Activated CD8-positive, alpha-beta T cell treated with anti-CD3 and anti-CD28 coated beads for 36 hours (primary cell): ENCODE results near the gene CDC42BPB. TPM values are rescaled to one million over a fixed set of nuclear protein-coding genes. Genes with fewer than 3 reads are reported as not detected.
A peak's percentile ranks its signal among the peaks of the same experiment; 100 is the strongest.

ENCODE experiments used
- ATAC-seq: fragments of 200-7000 bp; cut with Tn5 transposase; one replicate; pipeline ENCODE4 v1.10.0; 2021; ENCODE audit warnings: mild to moderate bottlenecking, moderate library complexity
- CTCF ChIA-PET: fragments of 350-600 bp; sonication (Branson Sonifier 250); formaldehyde crosslinking; loops from one replicate; lab custom pipeline; 2021; ENCODE audit warnings: antibody characterized with exemption; lab: Charles Lee
- POLR2A ChIA-PET: fragments of 350-600 bp; sonication (Branson Sonifier 250); formaldehyde crosslinking; loops from one replicate; lab custom pipeline; 2021; ENCODE audit warnings: antibody characterized with exemption; lab: Charles Lee
- DNase-seq: peaks from one replicate; pipeline ENCODE4 v3.0.0-alpha.2; 2020
- H3K27ac Mint-ChIP-seq: one replicate; pipeline ENCODE4 v1.8.0; 2021; ENCODE audit warnings: mild to moderate bottlenecking, mixed read lengths
- H3K27me3 Mint-ChIP-seq: one replicate; pipeline ENCODE4 v1.8.0; 2021; ENCODE audit warnings: mixed read lengths
- H3K36me3 Mint-ChIP-seq: one replicate; pipeline ENCODE4 v1.8.0; 2021; ENCODE audit warnings: low read depth, mixed read lengths
- H3K4me1 Mint-ChIP-seq: one replicate; pipeline ENCODE4 v1.8.0; 2021; ENCODE audit warnings: low read depth, mixed read lengths
- H3K4me3 Mint-ChIP-seq: one replicate; pipeline ENCODE4 v1.8.0; 2021; ENCODE audit warnings: mild to moderate bottlenecking, moderate library complexity, mixed read lengths
- H3K9me3 Mint-ChIP-seq: one replicate; pipeline ENCODE4 v1.8.0; 2021; ENCODE audit warnings: mixed read lengths
- intact Hi-C: fragments of 100-400 bp; cut with micrococcal nuclease; formaldehyde crosslinking; loops from one replicate; pipeline ENCODE4 v1.10.0; 2022
- total RNA-seq, 2 experiments: library from RNA; stranded (reverse); gene quantifications; one replicate each; pipeline ENCODE4 v1.2.3, GENCODE V29; 2021
- TF ChIP-seq, protein P1 (sequence below): fragments of 200-600 bp; IDR thresholded peaks from one replicate; pipeline ENCODE4 v1.8.0; 2022; ENCODE audit warnings: antibody characterized with exemption, mild to moderate bottlenecking

The CDC42BPB gene
- total RNA-seq, 2 experiments from 2014 or later: 0.72 to 0.96 TPM

DNA sequence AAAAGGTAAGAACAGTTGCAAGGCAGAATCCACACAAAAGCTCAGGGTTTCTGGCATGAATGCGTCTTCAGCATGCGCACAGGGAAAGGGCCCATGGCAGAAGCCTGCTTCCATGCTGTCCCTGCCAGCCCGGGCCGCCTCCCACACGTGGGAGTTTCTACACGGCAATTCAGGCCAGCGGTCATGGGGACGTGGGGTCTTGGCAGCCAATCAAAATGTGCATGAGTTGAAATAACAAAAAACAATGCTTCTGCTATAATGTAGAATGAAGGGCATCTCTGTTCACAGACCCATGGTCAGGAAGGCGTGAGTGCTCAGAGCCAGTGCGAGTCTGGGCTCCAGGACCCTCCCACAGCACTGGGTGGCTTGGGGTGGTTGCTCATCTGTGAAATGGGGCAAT, 106.3 kb downstream of the CDC42BPB start:
- Mint-ChIP-seq H3K27me3 (no peaks in the 10 kb centered on the region), H3K27ac (no peak overlapping the region), H3K9me3 (no peaks in the 10 kb centered on the region), H3K4me3 (no peak overlapping the region), H3K4me1 (peaks cover 18% of the 10 kb centered on the region), H3K36me3 (no peaks in the 10 kb centered on the region)
- intact Hi-C loops: no loop called here
- POLR2A ChIA-PET: no interaction called here
- TF ChIP-seq, protein P1, sequence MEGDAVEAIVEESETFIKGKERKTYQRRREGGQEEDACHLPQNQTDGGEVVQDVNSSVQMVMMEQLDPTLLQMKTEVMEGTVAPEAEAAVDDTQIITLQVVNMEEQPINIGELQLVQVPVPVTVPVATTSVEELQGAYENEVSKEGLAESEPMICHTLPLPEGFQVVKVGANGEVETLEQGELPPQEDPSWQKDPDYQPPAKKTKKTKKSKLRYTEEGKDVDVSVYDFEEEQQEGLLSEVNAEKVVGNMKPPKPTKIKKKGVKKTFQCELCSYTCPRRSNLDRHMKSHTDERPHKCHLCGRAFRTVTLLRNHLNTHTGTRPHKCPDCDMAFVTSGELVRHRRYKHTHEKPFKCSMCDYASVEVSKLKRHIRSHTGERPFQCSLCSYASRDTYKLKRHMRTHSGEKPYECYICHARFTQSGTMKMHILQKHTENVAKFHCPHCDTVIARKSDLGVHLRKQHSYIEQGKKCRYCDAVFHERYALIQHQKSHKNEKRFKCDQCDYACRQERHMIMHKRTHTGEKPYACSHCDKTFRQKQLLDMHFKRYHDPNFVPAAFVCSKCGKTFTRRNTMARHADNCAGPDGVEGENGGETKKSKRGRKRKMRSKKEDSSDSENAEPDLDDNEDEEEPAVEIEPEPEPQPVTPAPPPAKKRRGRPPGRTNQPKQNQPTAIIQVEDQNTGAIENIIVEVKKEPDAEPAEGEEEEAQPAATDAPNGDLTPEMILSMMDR: no peak
- CTCF ChIA-PET: no interaction called here
- no peak for ATAC-seq
- DNase-seq: no peak

DNA sequence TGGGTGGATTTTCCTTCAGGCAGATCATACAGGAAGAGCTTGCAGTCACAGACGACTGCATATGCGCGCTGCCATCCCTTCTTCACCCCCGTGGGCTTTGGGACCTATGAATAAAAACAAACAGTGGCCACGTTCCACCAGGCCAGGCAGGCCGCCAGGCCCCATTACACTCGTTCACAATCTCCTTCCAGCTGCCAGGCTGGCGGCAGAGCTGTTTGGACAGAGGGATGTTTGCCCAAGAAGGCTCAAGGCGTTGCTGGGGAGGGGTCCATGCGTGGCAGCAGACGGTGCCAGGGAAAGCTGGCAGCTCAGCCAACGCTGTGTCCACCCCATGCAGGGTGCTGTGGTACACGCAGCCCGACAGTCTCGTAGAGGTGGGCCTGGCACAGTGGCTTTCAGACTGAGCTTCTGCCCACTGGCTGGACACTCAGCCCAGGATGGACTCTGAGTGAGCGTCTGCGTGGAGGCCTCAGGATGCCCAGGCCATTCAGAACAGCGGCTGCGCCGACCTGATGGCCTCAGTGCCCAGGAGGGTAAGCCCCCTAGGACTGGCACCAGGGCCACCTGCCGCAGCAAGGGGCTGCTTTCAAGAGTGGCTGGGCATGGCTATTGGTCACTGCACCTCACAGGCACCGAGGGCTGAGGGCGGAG, 107.4 kb downstream of the CDC42BPB start:
- no peak for ATAC-seq
- POLR2A ChIA-PET: interaction anchor here (0.6 kb wide), 1 partner anchor 359 kb away, joined by 3 read pairs; no protein-coding TSS in a partner anchor

DNA sequence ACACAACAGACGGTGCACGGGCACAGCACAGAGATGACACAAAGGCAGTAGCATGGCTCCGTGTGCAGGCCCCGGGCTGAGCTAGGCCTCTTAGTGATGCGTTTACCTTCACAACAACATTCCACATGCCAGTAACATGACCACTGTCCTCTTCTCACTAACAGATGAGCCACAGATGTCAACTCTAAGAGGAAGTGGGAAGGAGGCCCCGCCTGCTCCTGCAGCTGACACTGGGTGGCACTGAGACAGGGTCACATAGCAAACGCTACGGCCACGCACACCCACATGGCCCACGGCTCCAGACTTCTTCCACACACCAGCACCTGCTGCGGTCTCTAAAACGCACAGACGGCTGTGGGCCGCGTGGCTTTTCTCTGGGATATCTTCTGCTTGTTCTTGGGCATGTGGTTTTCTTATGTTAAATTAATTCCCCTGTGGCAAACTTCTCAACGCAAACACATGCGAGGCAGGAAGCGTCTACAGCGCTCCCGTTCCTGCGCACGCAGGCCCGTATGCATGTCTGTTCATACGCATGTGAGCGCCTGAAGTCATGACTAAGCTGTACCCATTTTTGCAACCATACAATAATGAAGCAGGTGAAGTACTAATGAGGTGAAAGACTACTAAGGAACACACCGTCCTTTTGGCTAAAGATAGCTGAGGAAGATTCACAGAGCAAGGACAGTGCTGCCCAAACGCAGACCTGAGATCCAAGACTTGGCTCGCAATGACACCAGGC, 108.1 kb downstream of the CDC42BPB start:
- TF ChIP-seq, protein P1: no peak
- no peaks in the 10 kb centered on the region for H3K27me3 Mint-ChIP-seq
- peak overlapping the region; percentile 9 for H3K27ac Mint-ChIP-seq
- H3K4me1 Mint-ChIP-seq: peaks cover 18% of the 10 kb centered on the region
- no peaks in the 10 kb centered on the region for H3K36me3 Mint-ChIP-seq
- DNase-seq (peak; percentile 68), ATAC-seq (peak; percentile 84)
- no peaks in the 10 kb centered on the region for H3K9me3 Mint-ChIP-seq
- no peak overlapping the region for H3K4me3 Mint-ChIP-seq
- intact Hi-C loops: no loop called here
- ChIA-PET CTCF (no interaction called here), POLR2A (interaction anchor here (0.6 kb wide), 1 partner anchor 359 kb away, joined by 3 read pairs; no protein-coding TSS in a partner anchor)

More for the DNA sequence above, 107.4 kb downstream of the CDC42BPB start:
- H3K4me3 Mint-ChIP-seq: no peak overlapping the region
- TF ChIP-seq, protein P1: no peak
- no peaks in the 10 kb centered on the region for H3K36me3 Mint-ChIP-seq
- H3K27me3 Mint-ChIP-seq: no peaks in the 10 kb centered on the region
- DNase-seq: no peak
- peaks cover 18% of the 10 kb centered on the region for H3K4me1 Mint-ChIP-seq
- CTCF ChIA-PET: no interaction called here
- no peak overlapping the region for H3K27ac Mint-ChIP-seq
- intact Hi-C loops: no loop called here
- no peaks in the 10 kb centered on the region for H3K9me3 Mint-ChIP-seq

DNA sequence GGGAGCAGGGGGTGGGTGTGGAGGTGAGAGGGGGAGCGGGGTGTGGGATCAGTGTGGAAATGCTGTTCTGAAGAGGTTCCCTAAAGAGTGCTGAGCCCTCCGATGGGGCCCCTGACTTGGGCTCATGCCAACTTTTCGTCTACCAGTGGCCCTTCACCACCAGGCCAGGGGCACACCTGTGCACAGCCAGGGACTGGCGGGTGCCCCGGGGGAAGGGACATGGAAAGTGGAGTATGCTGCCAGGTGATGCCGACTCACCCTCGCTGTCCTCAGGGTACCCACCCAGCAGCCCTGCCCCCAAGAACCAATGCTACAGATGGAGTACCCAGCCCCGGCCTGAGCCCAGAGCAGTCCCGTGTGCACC, 108.7 kb downstream of the CDC42BPB start:
- ATAC-seq: no peak
- Mint-ChIP-seq H3K27ac (peak overlapping the region; percentile 9), H3K4me1 (peaks cover 18% of the 10 kb centered on the region), H3K36me3 (no peaks in the 10 kb centered on the region), H3K4me3 (no peak overlapping the region), H3K27me3 (no peaks in the 10 kb centered on the region), H3K9me3 (no peaks in the 10 kb centered on the region)
- CTCF ChIA-PET: no interaction called here
- POLR2A ChIA-PET: no interaction called here
- DNase-seq: no peak
- TF ChIP-seq, protein P1: no peak
- intact Hi-C loops: no loop called here
